Measurements from ENCODE around the gene MMP24. TPM values are rescaled to one million over a fixed set of nuclear protein-coding genes. Genes with fewer than 3 reads are reported as not detected.
A peak's percentile ranks its signal among the peaks of the same experiment; 100 is the strongest.

Gene MMP24
- total RNA-seq, 1 experiment from 2014 or later: 0.91 TPM

DNA sequence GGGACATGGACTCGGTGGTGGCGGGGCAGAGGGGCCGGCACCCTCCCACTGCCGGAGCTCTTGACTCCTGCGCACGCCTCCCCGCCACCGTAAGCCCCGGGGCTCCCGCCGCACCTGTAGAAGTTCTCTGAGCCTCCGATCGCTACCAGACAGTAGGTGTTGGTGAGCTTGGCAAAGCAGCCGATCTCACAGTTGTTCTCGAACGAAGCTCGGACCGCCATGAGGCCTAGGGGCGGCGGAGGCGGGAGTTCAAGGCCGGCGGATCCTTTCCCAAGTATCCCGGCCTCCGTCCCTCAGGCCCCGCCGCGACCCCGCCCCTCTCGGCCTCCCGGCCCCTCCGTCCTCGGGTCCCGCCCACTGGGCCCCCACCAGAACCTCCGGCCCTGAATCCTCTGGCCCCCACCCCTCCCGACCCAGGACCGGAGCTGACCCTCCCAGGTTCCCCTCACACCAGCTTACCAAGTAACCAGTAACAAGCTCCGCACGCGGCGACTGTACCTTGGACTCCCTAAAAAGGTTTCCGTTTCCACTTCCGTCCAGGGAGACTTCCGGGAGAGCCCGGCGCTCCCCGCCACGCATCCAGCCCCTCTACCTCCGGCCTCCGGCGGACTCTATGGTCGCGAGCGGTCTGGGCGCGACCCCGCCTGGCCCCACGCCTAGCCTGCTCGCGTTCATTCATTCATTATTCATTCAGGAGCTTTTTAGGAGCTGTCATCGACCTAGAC, 57.9 kb downstream of the MMP24 start, which contains the start of gene EIF6:
TSS of gene EIF6 (minus strand) at position 506 of the 725 bp plus-strand sequence. CDS start at position 221, 285 bp downstream.
- H3K27me3 ChIP-seq (ENCODE audit: low read length): no peaks in the 10 kb centered on the region
- peaks cover 10% of the 10 kb centered on the region for H3F3A ChIP-seq (ENCODE audit: low read length, unreplicated experiment)
- H2AFZ ChIP-seq (ENCODE audit: low read length): peak within 1 kb of the TSS; percentile 96
- BruUV-seq (replicated peaks): no TSS peak
- POLR2A ChIA-PET (ENCODE audit: unreplicated experiment): interaction anchor here (0.5 to 0.8 kb wide), 5 partner anchors 18 to 171 kb away, joined by 3 to 15 read pairs (median 12); partner anchors contain the start of gene CEP250
- H3K4me3 ChIP-seq (ENCODE audit: low read length): peak within 1 kb of the TSS; percentile 98
- DNase-seq (peak; percentile 89), ATAC-seq (peak; percentile 90)
- H3K4me2 ChIP-seq (ENCODE audit: low read length): peak within 1 kb of the TSS; percentile 95
- H3K36me3 ChIP-seq (ENCODE audit: low read depth, low read length): peaks cover 25% of the 10 kb centered on the region
- peaks cover 16% of the 10 kb centered on the region for H3K4me1 ChIP-seq (ENCODE audit: insufficient read depth, low read length)
- peaks cover 42% of the 10 kb centered on the region for H3K79me2 ChIP-seq (ENCODE audit: low read length)
- H3K9ac ChIP-seq (ENCODE audit: low read length): peak within 1 kb of the TSS; percentile 98
- intact Hi-C loops (cut with micrococcal nuclease): loop anchor here (2.0 kb wide), 1 partner anchor 18 kb away; no protein-coding TSS in a partner anchor
- TF ChIP-seq EZH2 (IDR thresholded peaks at IDR 0.05; ENCODE audit: low read length, unreplicated experiment) (no peak), EZH2phosphoT487 (IDR thresholded peaks at IDR 0.05; ENCODE audit: borderline replicate concordance, low read length) (no peak)
- TF ChIP-seq, protein P1, sequence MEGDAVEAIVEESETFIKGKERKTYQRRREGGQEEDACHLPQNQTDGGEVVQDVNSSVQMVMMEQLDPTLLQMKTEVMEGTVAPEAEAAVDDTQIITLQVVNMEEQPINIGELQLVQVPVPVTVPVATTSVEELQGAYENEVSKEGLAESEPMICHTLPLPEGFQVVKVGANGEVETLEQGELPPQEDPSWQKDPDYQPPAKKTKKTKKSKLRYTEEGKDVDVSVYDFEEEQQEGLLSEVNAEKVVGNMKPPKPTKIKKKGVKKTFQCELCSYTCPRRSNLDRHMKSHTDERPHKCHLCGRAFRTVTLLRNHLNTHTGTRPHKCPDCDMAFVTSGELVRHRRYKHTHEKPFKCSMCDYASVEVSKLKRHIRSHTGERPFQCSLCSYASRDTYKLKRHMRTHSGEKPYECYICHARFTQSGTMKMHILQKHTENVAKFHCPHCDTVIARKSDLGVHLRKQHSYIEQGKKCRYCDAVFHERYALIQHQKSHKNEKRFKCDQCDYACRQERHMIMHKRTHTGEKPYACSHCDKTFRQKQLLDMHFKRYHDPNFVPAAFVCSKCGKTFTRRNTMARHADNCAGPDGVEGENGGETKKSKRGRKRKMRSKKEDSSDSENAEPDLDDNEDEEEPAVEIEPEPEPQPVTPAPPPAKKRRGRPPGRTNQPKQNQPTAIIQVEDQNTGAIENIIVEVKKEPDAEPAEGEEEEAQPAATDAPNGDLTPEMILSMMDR (conservative IDR thresholded peaks at IDR 0.05; ENCODE audit: low read depth, low read length): no peak
- H4K20me1 ChIP-seq (ENCODE audit: low read length): peaks cover 7% of the 10 kb centered on the region; the same call in 1 of the 2 replicates
- no peaks in the 10 kb centered on the region for H3K9me3 ChIP-seq (ENCODE audit: low read length)
- H3K27ac ChIP-seq (ENCODE audit: low read length): peak within 1 kb of the TSS; percentile 72
- CTCF ChIA-PET: interaction anchor here (0.6 to 1.0 kb wide), 2 partner anchors 16 to 188 kb away, joined by 9 to 11 read pairs; no protein-coding TSS in a partner anchor
- no peaks in the 10 kb centered on the region for H3K9me2 ChIP-seq (replicated peaks; ENCODE audit: low read length)

DNA sequence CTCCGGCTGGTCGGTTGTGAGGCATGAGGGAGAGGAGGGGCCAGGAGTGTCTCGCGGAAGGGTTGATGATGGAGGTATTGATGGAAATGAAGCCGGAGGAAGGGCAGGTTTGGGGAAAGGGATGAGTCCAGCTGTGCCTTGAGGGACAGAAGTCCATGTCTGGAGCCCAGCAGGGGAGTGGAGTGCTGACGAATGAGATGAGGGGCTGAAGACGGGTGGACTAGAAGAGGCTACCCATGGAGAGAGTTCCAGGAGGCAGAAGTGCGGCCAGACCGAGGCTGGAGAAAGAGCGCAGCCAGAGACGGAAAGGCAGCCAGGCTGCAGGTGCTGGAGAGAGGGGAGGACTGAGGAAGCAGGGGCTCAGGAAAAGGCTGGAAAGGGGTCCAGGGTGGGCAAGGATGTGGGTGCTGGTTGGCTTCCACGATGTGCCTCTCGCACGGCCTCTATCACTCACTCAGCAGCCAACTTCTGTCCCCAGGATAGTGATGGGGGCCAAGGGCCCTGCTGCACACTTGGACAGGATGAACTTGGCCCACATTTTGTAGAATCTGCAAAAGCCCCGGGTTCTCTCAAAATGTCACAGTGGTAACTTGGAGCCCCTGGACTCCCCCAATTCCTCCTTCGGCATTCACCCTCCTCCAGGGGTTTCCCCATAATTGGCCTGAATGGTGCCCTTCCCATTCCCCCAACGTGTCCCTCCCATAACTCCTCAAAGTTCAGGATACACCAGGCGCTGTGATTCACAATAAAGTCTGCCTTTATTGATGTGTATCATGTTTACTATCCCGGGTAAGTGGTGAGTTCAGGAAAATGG, 58.7 kb downstream of the MMP24 start:
- Histone ChIP-seq H3K4me2 (ENCODE audit: low read length) (peak overlapping the region; percentile 95), H3K36me3 (ENCODE audit: low read depth, low read length) (peaks cover 17% of the 10 kb centered on the region), H3K9me3 (ENCODE audit: low read length) (no peaks in the 10 kb centered on the region), H3K9ac (ENCODE audit: low read length) (peak overlapping the region; percentile 98), H3F3A (ENCODE audit: low read length, unreplicated experiment) (peaks cover 4% of the 10 kb centered on the region), H3K79me2 (ENCODE audit: low read length) (peaks cover 42% of the 10 kb centered on the region), H2AFZ (ENCODE audit: low read length) (peak overlapping the region; percentile 96), H3K27me3 (ENCODE audit: low read length) (no peaks in the 10 kb centered on the region), H3K4me1 (ENCODE audit: insufficient read depth, low read length) (peaks cover 16% of the 10 kb centered on the region), H3K4me3 (ENCODE audit: low read length) (peak overlapping the region; percentile 98), H4K20me1 (ENCODE audit: low read length) (peaks cover 7% of the 10 kb centered on the region; the same call in 1 of the 2 replicates), H3K27ac (ENCODE audit: low read length) (peak overlapping the region; percentile 72), H3K9me2 (replicated peaks; ENCODE audit: low read length) (no peaks in the 10 kb centered on the region)
- ATAC-seq: peak; percentile 21
- CTCF ChIA-PET: interaction anchor here (0.6 to 1.0 kb wide), 2 partner anchors 16 to 189 kb away, joined by 9 to 11 read pairs; no protein-coding TSS in a partner anchor
- intact Hi-C loops (cut with micrococcal nuclease): loop anchor here (2.0 kb wide), 1 partner anchor 18 kb away; no protein-coding TSS in a partner anchor
- POLR2A ChIA-PET (ENCODE audit: unreplicated experiment): interaction anchor here (0.5 to 0.8 kb wide), 5 partner anchors 17 to 170 kb away, joined by 3 to 15 read pairs (median 12); partner anchors contain the start of gene CEP250
- TF ChIP-seq EZH2phosphoT487 (IDR thresholded peaks at IDR 0.05; ENCODE audit: borderline replicate concordance, low read length) (no peak), EZH2 (IDR thresholded peaks at IDR 0.05; ENCODE audit: low read length, unreplicated experiment) (no peak)
- TF ChIP-seq, protein P1 (conservative IDR thresholded peaks at IDR 0.05; ENCODE audit: low read depth, low read length): no peak
- no peak for DNase-seq
- BruUV-seq (replicated peaks): TSS peak; percentile 70

Measured in PC-3 (cell line).